H1 (cell line): Measurements from ENCODE around the gene GRP. TPM values are rescaled to one million over a fixed set of nuclear protein-coding genes. Genes with fewer than 3 reads are reported as not detected.

Experiments
- BRCA1 ChIP-seq: IDR thresholded peaks from 2 replicates; pipeline ENCODE4 v1.6.1; 2012; ENCODE audit warnings: low read depth, low read length, improper control_type of control experiment
- JUND ChIP-seq: IDR thresholded peaks from 2 replicates; pipeline ENCODE4 v1.6.1; 2011; ENCODE audit warnings: mild to moderate bottlenecking, improper control_type of control experiment, low read length
- SAP30 ChIP-seq: fragments of 300-600 bp; sonication (generic); IDR thresholded peaks from 2 replicates; pipeline ENCODE4 v1.7.1; 2012; ENCODE audit warnings: low read length, moderate library complexity, mild to moderate bottlenecking, inconsistent platforms; ENCODE audit not compliant: insufficient read depth, insufficient replicate concordance
- polyA plus RNA-seq, 7 experiments: library from polyadenylated mRNA; depleted of rRNA in 3 of 7; stranded (reverse) in 5 of 7; unstranded in 2 of 7; fragments of >200 nt in 5 of 7; fragments of 200-250 nt in 2 of 7; gene quantifications; 1 replicate in 5 of 7; 2 replicates in 1 of 7; 4 replicates in 1 of 7; pipeline versions ENCODE4 v1.2.1 to v1.2.3, GENCODE V29; 2011 to 2013; ENCODE audit warnings: missing spikeins in 2 of 7, mixed read lengths in 2 of 7
- total RNA-seq: library from RNA; stranded (reverse); fragmentation: NEBNext Ultra II Directional; extraction: Animal tissue kit (Norgen Biotek cat#: 25700); gene quantifications from 2 replicates; pipeline ENCODE4 v1.2.1, GENCODE V29; 2021
- TF ChIP-seq, protein P1 (sequence below): IDR thresholded peaks from 2 replicates; pipeline ENCODE4 v1.6.1; 2011; ENCODE audit warnings: low read length, improper control_type of control experiment
- TF ChIP-seq, protein P2 (sequence below): fragments of 300-600 bp; sonication (generic); IDR thresholded peaks from 2 replicates; pipeline ENCODE4 v1.7.1; 2012; ENCODE audit warnings: low read length, moderate library complexity, mild to moderate bottlenecking, inconsistent platforms; ENCODE audit not compliant: insufficient replicate concordance
- TF ChIP-seq, protein P3 (sequence below): IDR thresholded peaks from 2 replicates; pipeline ENCODE4 v1.6.1; 2012; ENCODE audit warnings: low read length, inconsistent platforms

GRP gene
- total and polyA plus RNA-seq, 2 of the 8 experiments (the other 6 are each of a cell fraction or from before 2014, with no cell fraction given) = not detected

DNA sequence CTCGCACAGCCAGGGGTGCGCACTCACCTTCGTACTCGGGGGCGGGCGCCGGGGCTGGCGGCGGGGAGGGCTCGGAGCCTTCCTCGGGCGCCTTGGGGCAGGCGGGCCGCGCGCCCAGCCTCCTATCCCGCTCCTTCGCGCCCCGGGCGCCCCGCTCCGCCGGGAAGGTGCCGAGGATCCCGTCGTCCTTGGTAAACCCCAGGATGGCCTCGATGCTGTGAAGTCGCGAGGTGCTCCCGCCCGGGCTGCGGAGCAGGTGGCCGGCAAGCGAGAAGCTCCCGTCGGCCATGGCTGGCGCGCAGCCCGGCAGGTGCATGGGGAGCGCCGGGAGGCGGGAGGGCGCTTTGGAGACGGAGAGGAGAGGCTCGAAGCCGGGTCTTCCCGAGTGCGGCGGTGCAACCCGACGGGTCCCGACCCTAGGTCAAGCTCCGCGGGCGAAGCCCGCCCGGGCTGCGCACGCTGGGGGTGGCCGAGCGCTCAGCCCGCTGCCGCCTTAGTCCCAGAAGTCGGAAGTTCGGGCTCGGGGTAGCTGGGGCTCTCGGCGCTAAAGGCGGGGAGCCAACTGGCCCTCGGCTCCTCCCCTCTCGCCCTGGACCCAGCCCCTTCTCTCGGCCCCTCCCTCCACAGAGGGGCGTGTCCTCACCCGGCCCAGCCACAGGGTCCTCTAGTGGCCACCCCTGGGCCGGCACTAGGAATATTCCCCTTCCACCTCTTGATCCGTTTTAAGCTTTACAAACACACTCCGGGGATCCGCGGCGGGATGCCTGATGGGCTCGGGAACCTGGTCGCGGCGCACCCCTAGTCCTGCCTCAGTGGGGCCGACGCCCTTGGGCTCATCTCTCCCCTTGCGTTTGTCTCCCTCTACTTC, 53.2 kb downstream of the GRP start, which contains the start of gene RAX (continued):
- TF ChIP-seq, protein P1, sequence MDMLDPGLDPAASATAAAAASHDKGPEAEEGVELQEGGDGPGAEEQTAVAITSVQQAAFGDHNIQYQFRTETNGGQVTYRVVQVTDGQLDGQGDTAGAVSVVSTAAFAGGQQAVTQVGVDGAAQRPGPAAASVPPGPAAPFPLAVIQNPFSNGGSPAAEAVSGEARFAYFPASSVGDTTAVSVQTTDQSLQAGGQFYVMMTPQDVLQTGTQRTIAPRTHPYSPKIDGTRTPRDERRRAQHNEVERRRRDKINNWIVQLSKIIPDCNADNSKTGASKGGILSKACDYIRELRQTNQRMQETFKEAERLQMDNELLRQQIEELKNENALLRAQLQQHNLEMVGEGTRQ = no peak
- TF ChIP-seq SAP30 (no peak), BRCA1 (no peak), JUND (no peak)
- TF ChIP-seq, protein P2, sequence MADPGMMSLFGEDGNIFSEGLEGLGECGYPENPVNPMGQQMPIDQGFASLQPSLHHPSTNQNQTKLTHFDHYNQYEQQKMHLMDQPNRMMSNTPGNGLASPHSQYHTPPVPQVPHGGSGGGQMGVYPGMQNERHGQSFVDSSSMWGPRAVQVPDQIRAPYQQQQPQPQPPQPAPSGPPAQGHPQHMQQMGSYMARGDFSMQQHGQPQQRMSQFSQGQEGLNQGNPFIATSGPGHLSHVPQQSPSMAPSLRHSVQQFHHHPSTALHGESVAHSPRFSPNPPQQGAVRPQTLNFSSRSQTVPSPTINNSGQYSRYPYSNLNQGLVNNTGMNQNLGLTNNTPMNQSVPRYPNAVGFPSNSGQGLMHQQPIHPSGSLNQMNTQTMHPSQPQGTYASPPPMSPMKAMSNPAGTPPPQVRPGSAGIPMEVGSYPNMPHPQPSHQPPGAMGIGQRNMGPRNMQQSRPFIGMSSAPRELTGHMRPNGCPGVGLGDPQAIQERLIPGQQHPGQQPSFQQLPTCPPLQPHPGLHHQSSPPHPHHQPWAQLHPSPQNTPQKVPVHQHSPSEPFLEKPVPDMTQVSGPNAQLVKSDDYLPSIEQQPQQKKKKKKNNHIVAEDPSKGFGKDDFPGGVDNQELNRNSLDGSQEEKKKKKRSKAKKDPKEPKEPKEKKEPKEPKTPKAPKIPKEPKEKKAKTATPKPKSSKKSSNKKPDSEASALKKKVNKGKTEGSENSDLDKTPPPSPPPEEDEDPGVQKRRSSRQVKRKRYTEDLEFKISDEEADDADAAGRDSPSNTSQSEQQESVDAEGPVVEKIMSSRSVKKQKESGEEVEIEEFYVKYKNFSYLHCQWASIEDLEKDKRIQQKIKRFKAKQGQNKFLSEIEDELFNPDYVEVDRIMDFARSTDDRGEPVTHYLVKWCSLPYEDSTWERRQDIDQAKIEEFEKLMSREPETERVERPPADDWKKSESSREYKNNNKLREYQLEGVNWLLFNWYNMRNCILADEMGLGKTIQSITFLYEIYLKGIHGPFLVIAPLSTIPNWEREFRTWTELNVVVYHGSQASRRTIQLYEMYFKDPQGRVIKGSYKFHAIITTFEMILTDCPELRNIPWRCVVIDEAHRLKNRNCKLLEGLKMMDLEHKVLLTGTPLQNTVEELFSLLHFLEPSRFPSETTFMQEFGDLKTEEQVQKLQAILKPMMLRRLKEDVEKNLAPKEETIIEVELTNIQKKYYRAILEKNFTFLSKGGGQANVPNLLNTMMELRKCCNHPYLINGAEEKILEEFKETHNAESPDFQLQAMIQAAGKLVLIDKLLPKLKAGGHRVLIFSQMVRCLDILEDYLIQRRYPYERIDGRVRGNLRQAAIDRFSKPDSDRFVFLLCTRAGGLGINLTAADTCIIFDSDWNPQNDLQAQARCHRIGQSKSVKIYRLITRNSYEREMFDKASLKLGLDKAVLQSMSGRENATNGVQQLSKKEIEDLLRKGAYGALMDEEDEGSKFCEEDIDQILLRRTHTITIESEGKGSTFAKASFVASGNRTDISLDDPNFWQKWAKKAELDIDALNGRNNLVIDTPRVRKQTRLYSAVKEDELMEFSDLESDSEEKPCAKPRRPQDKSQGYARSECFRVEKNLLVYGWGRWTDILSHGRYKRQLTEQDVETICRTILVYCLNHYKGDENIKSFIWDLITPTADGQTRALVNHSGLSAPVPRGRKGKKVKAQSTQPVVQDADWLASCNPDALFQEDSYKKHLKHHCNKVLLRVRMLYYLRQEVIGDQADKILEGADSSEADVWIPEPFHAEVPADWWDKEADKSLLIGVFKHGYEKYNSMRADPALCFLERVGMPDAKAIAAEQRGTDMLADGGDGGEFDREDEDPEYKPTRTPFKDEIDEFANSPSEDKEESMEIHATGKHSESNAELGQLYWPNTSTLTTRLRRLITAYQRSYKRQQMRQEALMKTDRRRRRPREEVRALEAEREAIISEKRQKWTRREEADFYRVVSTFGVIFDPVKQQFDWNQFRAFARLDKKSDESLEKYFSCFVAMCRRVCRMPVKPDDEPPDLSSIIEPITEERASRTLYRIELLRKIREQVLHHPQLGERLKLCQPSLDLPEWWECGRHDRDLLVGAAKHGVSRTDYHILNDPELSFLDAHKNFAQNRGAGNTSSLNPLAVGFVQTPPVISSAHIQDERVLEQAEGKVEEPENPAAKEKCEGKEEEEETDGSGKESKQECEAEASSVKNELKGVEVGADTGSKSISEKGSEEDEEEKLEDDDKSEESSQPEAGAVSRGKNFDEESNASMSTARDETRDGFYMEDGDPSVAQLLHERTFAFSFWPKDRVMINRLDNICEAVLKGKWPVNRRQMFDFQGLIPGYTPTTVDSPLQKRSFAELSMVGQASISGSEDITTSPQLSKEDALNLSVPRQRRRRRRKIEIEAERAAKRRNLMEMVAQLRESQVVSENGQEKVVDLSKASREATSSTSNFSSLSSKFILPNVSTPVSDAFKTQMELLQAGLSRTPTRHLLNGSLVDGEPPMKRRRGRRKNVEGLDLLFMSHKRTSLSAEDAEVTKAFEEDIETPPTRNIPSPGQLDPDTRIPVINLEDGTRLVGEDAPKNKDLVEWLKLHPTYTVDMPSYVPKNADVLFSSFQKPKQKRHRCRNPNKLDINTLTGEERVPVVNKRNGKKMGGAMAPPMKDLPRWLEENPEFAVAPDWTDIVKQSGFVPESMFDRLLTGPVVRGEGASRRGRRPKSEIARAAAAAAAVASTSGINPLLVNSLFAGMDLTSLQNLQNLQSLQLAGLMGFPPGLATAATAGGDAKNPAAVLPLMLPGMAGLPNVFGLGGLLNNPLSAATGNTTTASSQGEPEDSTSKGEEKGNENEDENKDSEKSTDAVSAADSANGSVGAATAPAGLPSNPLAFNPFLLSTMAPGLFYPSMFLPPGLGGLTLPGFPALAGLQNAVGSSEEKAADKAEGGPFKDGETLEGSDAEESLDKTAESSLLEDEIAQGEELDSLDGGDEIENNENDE = peak; percentile 16
- TF ChIP-seq, protein P3, sequence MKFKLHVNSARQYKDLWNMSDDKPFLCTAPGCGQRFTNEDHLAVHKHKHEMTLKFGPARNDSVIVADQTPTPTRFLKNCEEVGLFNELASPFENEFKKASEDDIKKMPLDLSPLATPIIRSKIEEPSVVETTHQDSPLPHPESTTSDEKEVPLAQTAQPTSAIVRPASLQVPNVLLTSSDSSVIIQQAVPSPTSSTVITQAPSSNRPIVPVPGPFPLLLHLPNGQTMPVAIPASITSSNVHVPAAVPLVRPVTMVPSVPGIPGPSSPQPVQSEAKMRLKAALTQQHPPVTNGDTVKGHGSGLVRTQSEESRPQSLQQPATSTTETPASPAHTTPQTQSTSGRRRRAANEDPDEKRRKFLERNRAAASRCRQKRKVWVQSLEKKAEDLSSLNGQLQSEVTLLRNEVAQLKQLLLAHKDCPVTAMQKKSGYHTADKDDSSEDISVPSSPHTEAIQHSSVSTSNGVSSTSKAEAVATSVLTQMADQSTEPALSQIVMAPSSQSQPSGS = no peak
